Parathyroid adenoma (tissue), 2 donors: Measurements from ENCODE around the gene DHRS7C.

Experiments
- H2AFZ ChIP-seq: fragments of 300-600 bp; sonication (generic); one replicate; pipeline ENCODE4 v1.7.0; 2017; ENCODE audit warnings: antibody characterized with exemption, mild to moderate bottlenecking
- H3K27ac ChIP-seq: fragments of 300-600 bp; sonication (generic); one replicate; pipeline ENCODE4 v1.7.0; 2017
- H3K27me3 ChIP-seq: fragments of 300-600 bp; sonication (generic); one replicate; pipeline ENCODE4 v1.7.0; 2017; ENCODE audit warnings: low read length; ENCODE audit not compliant: control insufficient read depth, insufficient read depth
- H3K36me3 ChIP-seq: fragments of 300-600 bp; sonication (generic); one replicate; pipeline ENCODE4 v1.7.0; 2017; ENCODE audit warnings: low read length; ENCODE audit not compliant: control insufficient read depth, insufficient read depth
- H3K4me1 ChIP-seq: fragments of 300-600 bp; sonication (generic); one replicate; pipeline ENCODE4 v1.7.0; 2017; ENCODE audit warnings: control low read depth
- H3K4me2 ChIP-seq: fragments of 300-600 bp; sonication (generic); one replicate; pipeline ENCODE4 v1.7.0; 2017; ENCODE audit warnings: low read length
- H3K4me3 ChIP-seq: fragments of 300-600 bp; sonication (generic); one replicate; pipeline ENCODE4 v1.7.0; 2017; ENCODE audit warnings: low read depth, low read length
- H3K79me2 ChIP-seq: fragments of 300-600 bp; sonication (generic); one replicate; pipeline ENCODE4 v1.7.0; 2017; ENCODE audit warnings: control low read depth
- H3K9ac ChIP-seq: fragments of 300-600 bp; sonication (generic); one replicate; pipeline ENCODE4 v1.7.0; 2017; ENCODE audit warnings: mild to moderate bottlenecking
- H3K9me3 ChIP-seq: fragments of 300-600 bp; sonication (generic); one replicate; pipeline ENCODE4 v1.7.0; 2017; ENCODE audit warnings: low read length; ENCODE audit not compliant: control insufficient read depth
- TF ChIP-seq, protein P1 (sequence below): fragments of 300-600 bp; sonication (generic); IDR thresholded peaks from one replicate; pipeline ENCODE4 v1.7.0; 2017; ENCODE audit warnings: antibody characterized with exemption, mild to moderate bottlenecking
- donor health status: primary hyperparathyroidism.

The DHRS7C gene

DNA sequence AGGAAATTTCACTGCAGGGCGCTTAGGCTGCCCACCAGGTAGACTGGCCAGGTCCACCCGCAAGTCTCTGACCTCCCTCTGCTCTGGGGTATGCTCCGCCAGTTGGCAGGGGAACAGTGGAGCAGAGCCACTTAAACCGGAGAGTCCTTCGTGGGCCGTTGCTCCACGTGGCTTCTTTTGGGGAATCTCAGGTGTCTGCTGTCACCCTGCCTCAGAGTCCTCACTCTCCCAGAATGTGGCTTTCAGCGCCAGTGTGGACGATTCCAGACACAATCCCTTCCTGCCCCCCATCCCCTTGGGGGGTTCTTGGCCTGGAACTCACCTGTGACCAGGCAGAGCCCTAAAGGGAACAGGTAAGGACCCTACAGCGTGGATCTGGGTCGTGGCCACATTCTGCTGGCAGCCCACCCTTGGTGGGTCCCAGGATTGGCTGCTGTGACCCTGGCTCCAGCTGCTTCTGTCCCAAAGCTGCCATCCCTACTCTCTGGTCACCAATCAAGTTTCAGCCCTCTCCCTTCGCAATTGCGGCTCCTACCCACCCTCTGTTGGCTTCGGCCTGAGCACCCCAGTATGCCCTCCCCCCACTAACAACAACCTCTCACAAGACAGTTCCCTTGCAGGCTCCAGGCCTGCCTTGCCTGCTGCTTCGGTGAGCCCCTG lies 22.2 kb downstream of the DHRS7C start:
- no peaks in the 10 kb centered on the region for H3K9me3 ChIP-seq

DNA sequence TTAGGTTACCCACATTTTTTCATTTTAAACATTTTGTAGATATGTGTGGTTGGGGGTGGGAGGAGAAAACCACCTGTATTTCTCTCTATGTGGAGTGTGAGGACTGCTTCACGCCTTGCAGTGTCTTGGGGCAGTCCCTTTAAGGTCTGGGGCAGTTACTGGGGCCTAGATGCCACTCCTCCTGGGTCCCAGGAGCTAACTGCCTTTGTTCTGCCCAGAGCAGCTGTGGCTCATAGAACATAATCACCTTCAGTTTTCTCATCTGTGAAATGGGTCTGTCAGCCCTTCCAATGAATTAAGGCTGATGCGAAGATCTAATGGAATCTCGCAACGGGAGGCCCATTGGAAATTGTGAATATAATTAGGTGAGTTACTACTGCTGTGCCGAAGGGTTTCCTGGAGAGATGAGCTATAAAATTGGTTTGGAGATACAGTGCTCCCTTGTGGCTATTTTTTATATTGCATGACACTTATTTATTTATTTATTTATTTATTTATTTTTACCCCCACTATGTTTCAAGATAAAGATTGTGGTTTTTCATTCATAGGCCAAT lies 22.9 kb downstream of the DHRS7C start:
- TF ChIP-seq, protein P1, sequence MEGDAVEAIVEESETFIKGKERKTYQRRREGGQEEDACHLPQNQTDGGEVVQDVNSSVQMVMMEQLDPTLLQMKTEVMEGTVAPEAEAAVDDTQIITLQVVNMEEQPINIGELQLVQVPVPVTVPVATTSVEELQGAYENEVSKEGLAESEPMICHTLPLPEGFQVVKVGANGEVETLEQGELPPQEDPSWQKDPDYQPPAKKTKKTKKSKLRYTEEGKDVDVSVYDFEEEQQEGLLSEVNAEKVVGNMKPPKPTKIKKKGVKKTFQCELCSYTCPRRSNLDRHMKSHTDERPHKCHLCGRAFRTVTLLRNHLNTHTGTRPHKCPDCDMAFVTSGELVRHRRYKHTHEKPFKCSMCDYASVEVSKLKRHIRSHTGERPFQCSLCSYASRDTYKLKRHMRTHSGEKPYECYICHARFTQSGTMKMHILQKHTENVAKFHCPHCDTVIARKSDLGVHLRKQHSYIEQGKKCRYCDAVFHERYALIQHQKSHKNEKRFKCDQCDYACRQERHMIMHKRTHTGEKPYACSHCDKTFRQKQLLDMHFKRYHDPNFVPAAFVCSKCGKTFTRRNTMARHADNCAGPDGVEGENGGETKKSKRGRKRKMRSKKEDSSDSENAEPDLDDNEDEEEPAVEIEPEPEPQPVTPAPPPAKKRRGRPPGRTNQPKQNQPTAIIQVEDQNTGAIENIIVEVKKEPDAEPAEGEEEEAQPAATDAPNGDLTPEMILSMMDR: peak; percentile 43
- no peaks in the 10 kb centered on the region for H3K27me3 ChIP-seq
- no peak overlapping the region for H3K27ac ChIP-seq
- no peak overlapping the region for H3K4me3 ChIP-seq
- H3K9me3 ChIP-seq: no peaks in the 10 kb centered on the region
- no peaks in the 10 kb centered on the region for H3K79me2 ChIP-seq
- no peak overlapping the region for H3K9ac ChIP-seq
- no peaks in the 10 kb centered on the region for H3K36me3 ChIP-seq
- no peak overlapping the region for H3K4me2 ChIP-seq
- H3K4me1 ChIP-seq: no peaks in the 10 kb centered on the region
- H2AFZ ChIP-seq: no peak overlapping the region

More for the DNA sequence above, 22.2 kb downstream of the DHRS7C start:
- H3K4me3 ChIP-seq: no peak overlapping the region
- no peaks in the 10 kb centered on the region for H3K36me3 ChIP-seq
- no peaks in the 10 kb centered on the region for H3K27me3 ChIP-seq
- TF ChIP-seq, protein P1: no peak
- no peak overlapping the region for H3K27ac ChIP-seq
- H3K9ac ChIP-seq: no peak overlapping the region
- no peaks in the 10 kb centered on the region for H3K79me2 ChIP-seq
- H2AFZ ChIP-seq: no peak overlapping the region
- H3K4me1 ChIP-seq: no peaks in the 10 kb centered on the region
- H3K4me2 ChIP-seq: no peak overlapping the region

DNA sequence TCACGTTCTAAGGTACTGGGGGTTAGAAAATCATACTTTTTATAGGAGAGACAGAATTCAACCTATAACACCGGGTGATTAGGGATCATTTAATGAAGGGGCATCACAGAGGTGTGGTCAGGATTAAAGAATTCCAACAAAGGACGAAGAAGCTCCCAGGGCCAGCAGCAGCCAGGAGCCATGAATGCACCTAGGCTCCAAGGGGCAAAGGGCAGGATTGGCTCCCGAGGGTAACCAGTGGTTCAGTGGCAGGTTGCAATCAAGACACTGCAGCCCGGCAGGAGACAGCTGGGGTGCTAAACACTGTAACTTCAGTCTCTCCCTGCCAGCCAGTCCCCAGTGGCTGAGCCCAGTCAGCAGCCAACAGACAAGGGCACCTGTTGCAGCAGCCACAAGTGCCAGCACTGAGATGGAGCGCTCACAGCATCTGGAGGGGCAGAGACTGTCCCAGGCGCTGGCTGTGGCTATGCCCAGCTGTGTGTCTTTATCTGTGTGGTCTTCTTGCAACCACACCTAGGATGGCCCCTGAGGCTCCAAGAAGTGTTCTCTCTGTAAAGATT lies 23.9 kb downstream of the DHRS7C start:
- H3K27ac ChIP-seq: no peak overlapping the region

DNA sequence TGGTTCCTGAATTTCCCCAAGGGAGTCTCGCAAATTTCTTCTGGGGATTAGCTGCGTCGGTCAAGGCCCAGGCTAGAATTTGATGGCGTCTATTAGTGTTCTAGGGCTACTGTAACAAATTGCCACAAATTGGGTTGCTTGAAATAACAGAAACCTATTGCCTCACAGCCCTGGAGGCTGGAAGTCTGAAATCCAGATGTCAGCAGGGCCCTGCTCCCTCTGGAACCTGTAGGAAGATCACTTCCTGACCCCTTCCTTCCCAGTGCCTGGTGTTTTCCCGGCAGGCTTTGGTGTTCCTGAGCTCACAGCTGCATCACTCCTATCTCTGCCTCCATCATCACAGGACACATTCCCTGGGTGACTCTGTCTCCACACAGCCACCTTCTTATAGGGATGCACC lies 24.4 kb downstream of the DHRS7C start:
- Histone ChIP-seq H3K4me2 (no peak overlapping the region), H3K9ac (no peak overlapping the region), H3K4me1 (no peaks in the 10 kb centered on the region), H3K4me3 (no peak overlapping the region), H3K79me2 (no peaks in the 10 kb centered on the region), H2AFZ (no peak overlapping the region), H3K36me3 (no peaks in the 10 kb centered on the region), H3K27me3 (no peaks in the 10 kb centered on the region), H3K27ac (no peak overlapping the region), H3K9me3 (no peaks in the 10 kb centered on the region)
- TF ChIP-seq, protein P1: no peak

More for the DNA sequence above, 23.9 kb downstream of the DHRS7C start:
- no peaks in the 10 kb centered on the region for H3K9me3 ChIP-seq
- no peaks in the 10 kb centered on the region for H3K79me2 ChIP-seq
- no peak overlapping the region for H3K4me3 ChIP-seq
- no peaks in the 10 kb centered on the region for H3K4me1 ChIP-seq
- H3K9ac ChIP-seq: no peak overlapping the region
- no peak overlapping the region for H2AFZ ChIP-seq
- TF ChIP-seq, protein P1: no peak
- no peaks in the 10 kb centered on the region for H3K27me3 ChIP-seq
- H3K4me2 ChIP-seq: no peak overlapping the region
- H3K36me3 ChIP-seq: no peaks in the 10 kb centered on the region
